Jurkat, Clone E6-1 (cell line): ENCODE measurements around the gene DPT.

Experiments
- DNase-seq: peaks from one replicate; pipeline ENCODE4 v3.0.0-alpha.2; 2011; ENCODE audit warnings: low read depth, low spot score
- H3K4me3 ChIP-seq: 2 replicates; pipeline ENCODE4 v1.5.1; 2011; ENCODE audit warnings: mild to moderate bottlenecking, low read length, control low read depth, moderate library complexity

Gene DPT

DNA sequence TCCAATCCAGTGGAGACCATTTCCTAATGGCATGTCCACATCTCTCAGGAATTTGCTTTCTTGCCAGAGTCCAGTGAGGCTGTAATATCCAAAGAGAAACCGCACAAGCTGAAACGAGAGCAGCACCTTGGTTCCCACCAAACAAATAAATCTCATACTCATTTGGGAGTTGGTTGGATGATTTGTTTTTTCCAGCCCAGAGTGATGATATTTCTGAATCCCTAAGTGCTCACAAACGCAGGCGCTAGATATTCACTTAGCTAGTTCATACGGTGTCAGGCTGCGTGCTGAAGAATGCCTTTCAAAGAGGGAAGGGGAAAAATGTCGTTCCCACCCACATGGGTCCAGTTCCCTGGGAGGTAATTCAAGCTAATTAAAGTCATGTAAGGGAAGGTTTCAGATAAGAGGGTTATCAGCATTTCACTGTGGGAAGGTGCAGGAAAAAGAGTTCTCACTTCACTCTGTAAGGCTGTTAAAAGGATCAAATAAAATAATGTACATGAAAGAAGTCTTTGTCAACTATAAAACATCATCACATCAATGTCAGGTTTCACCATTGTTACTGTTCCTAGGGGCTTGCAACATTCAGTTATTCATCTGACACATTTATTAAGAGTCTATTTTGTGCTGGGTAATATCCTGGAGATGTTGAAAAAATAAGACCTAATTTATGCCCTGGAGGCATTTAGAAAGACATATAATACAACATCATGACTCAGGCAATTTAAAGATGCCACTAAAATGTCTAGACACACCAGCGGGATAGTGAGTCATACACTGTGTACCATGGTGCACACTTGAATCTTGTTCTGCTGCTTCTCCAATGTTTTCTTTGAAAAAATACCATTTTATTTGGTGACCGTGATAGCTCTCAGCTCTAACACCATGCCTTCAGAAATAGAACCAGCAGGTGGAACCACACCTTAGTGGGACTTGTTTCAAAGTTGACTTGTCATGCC, 19.3 kb downstream of the DPT start:
- DNase-seq, result no peak
- no peak overlapping the region for H3K4me3 ChIP-seq

- DNase-seq, result no peak
- no peak overlapping the region for H3K4me3 ChIP-seq
Measured at GRCh38 chr1:168708698-168709404, 20.2 kb downstream of the DPT start.

DNA sequence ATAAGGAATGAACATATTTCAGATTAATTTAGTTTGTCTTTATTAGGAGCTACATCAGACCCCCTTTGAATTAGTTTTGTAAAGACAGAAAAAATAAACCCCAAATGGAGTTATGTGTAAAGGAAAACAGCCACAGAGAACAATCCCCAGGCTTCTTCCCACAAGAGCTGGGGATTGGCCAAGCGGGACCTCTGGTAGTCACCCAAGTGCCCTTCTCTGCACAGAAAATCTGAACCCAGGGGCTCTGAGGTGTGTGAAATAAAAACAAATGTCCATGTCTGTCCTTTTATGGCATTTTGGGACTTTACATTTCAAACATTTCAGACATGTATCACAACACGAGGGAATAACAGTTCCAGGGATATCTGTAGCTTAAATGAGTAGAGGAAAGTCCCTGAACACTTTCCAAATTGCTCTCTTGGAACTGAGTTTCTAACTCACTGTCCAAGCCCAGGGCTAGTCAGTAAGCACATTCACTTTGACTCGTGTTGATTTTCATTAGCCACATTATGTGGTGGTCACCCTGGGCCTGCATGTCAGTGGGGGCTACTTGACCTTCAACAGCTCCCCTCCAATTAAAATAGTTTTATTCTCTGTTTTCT, 22.5 kb downstream of the DPT start:
- DNase-seq, result no peak
- H3K4me3 ChIP-seq, result no peak overlapping the region

- DNase-seq, result no peak
- H3K4me3 ChIP-seq, result no peak overlapping the region
Measured at GRCh38 chr1:168700575-168701268, 28.3 kb downstream of the DPT start.

DNA sequence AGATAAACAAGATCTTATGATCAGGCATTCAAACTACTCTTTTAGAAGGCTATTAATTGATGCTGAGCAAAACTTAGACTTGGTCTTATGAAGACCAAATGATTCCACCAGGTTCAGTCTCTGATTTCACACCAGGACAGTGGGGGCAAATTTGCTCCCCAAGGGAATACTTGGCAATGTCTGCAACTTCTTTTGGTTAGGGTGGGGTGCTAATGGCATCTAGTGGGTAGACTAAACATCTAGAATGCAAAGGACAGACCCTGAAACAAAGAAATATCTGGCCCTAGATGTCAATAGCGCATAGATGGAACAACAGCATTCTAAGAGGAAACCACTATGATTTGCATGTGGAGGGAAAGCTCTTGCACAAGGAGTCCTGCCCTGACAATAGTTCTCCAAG, 30.6 kb downstream of the DPT start:
- no peak overlapping the region for H3K4me3 ChIP-seq
- DNase-seq, result no peak

DNA sequence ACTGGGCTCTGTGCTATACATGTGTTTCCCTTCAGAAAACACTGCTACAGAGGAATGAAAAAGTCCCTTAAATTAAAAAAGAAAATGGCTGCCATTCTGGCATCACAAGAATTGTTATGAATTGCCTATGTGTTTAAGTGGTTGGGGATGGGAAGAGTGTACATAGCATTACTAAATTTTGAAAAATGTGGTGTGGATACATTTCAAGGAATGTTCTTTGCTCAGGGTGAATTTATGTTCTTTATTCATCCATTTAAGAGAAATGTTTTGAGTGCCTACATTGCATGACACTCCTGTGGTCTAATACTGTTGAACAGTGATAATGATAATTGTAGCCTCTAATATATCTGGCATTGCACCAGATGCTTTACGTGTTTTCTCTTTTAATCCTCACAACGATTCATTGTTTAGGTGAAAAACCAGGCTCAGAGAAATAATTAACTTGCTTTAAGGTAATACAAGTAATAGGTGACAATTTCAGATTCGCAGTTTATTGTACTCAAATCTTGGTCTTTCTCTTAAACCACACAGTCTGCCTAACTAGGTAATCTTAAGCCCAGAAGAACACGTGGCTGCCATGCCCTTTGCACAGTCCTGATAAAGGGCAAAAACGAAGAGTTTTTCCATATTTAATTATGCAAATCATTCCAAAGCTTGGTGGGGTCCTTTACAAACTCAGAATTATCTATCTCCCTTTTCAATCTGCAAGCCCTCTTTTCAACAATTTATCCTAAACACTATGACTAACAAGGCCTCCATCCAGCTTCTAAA, 31.5 kb downstream of the DPT start:
- DNase-seq, result no peak
- no peak overlapping the region for H3K4me3 ChIP-seq

DNA sequence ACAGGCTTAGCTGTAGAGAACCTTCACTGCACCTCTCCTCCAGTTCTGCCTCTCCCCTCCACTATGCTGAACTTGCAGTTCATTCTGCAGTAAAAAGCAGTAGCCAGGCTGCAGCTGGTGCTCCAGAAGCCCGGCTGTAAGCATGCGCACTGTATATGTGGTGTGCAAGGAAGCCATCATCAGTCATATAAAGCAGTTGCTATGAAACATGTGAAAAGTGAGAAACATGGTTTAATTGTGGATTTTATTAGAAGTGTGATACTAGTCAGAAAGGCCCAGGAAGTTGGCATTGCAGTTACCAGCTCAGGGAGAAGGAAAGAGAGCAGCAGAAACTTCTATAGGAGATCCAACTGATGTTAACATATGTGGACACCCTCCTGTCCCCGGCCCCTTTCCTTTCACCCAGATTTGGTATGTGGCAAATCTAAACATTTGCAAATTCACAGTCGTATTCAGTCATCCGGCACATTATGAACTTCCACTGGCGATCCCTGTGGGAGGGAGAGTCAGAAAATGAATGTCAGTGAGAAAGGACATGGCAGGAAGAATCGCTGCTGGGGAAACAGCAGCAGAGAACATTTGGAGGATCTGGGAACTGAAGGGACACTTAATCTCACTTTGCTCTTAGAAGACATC, 32.8 kb downstream of the DPT start:
- DNase-seq, result no peak
- H3K4me3 ChIP-seq, result no peak overlapping the region

DNA sequence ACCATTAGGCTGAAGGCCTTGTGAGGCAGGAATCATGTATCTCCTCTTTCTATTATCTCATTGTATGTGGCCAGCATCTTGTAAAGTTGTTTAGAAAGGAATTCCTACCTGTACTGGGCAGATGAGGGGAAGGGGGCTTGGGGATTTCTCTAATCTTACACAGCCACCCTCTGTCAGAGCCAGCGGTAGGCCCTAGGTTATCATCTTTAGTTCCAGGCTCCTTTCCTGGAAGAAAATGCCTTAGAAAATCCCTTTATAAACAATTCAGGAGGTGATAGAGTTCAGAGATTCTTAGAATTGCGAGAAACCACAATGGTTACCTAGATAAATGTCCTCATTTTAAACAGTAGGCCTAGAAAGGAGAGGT, 35.2 kb downstream of the DPT start:
- no peak overlapping the region for H3K4me3 ChIP-seq
- no peak for DNase-seq

GRCh38 chr1:168693197-168693871, 35.7 kb downstream of the DPT start:
- no peak for DNase-seq
- no peak overlapping the region for H3K4me3 ChIP-seq

- no peak overlapping the region for H3K4me3 ChIP-seq
- no peak for DNase-seq
Measured at GRCh38 chr1:168692472-168692871, 36.5 kb downstream of the DPT start.

GRCh38 chr1:168691541-168691940, 37.5 kb downstream of the DPT start:
- no peak overlapping the region for H3K4me3 ChIP-seq
- DNase-seq, result no peak

- no peak for DNase-seq
- H3K4me3 ChIP-seq, result no peak overlapping the region
Measured at GRCh38 chr1:168689726-168690602, 39.0 kb downstream of the DPT start.

DNA sequence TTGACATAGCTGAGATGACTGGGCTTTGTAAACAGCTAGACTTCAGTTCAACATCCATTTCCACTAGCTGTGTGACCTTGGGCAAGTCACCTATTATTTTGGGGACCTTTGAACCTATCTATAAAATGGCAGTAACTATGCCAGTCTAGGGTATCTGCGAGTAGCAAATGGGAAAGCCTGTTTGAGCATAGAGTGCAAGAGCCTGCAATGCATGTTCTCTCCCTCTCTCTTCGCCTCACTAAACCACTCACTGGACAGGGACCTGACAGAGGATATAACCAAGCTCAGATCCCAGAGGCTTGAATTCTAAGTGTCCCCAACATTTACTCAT, 39.7 kb downstream of the DPT start:
- H3K4me3 ChIP-seq, result no peak overlapping the region
- no peak for DNase-seq

- DNase-seq, result no peak
- H3K4me3 ChIP-seq, result no peak overlapping the region
Measured at GRCh38 chr1:168688644-168689326, 40.2 kb downstream of the DPT start.

DNA sequence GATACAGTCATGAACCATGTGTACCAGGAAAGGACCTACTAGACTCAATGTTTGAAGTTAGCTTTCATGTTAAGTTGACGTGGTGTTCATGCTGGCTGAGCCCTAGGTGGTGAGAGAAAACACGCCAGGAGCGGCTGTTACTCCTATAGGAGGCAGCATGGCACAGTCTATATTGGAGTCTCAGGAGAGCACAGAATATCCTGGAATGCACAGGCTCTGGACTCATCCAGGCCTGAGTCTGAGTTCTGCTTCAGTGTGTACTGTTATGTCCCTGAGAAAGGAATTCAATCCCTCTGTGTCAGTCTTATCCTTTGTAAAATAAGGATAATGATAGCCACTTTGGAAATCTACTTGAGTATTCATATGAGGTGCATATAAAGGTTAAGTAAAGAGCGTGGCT, 41.2 kb downstream of the DPT start:
- no peak overlapping the region for H3K4me3 ChIP-seq
- DNase-seq, result no peak

DNA sequence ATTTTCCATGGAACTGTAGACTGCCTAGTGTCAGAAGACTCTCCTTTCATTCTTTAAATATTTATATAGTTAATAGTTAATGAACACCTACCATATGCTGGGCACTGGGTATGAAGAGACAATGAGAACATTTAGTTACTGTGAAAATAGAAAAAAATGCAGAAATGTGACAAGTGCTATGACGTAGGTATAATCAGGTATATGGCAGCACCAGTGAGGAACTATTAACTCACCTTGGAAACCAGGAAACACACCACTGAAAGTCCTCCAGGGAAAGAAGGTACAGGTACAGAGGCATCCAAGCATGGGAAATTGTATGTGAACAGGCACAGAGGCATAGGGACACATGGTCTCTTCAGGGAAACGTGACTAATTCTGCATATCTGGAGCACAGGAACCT, 42.3 kb downstream of the DPT start:
- DNase-seq, result no peak
- no peak overlapping the region for H3K4me3 ChIP-seq

DNA sequence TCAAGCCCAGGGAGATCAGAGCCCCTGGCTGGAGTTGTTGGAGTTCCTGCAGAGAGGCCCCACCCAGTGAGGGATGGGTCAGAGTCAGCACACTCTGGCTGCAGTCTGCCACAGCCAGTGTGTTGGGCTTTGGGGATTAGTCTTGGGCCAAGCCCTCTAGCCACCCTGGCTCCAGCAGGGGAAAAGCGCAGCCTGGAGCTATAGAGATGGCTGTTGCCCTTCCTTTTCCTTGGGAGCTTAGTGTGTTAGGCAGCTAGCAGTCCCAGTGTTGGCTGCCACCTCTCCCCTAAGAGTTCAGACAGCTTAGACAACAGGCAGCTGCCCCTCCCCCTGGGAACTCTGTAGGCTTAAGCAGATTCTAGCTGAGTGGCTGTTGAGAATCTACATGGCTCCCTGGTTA, 45.1 kb downstream of the DPT start:
- H3K4me3 ChIP-seq, result no peak overlapping the region
- DNase-seq, result no peak
